Bone marrow (tissue), 2 donors: ENCODE results near the gene COL8A1.
"Not testable (repeated sequence)": the region's sequence is repeated elsewhere in the genome, so short reads cannot be mapped to it uniquely, and the experiment has no call there.

Experiments
- DNase-seq, 2 donors: peaks; one replicate each; lab custom pipeline; 2025; lab: John Stamatoyannopoulos, UW

The COL8A1 gene

GRCh38 chr3:99638167-99638948 is at the start of gene COL8A1:
TSS of gene COL8A1 (plus strand) at chr3:99638594. CDS start at chr3:99790683, 152,089 bp downstream.
- DNase-seq = no peak

GRCh38 chr3:99589168-99589567 is 49.2 kb upstream of the COL8A1 start:
- not testable (repeated sequence) for DNase-seq

GRCh38 chr3:99599894-99600293 is 38.5 kb upstream of the COL8A1 start:
- no peak for DNase-seq

- no peak for DNase-seq
Observed at GRCh38 chr3:99601515-99601914, 36.9 kb upstream of the COL8A1 start.

- DNase-seq = no peak
Observed at GRCh38 chr3:99602183-99602582, 36.2 kb upstream of the COL8A1 start.

- no peak for DNase-seq
Observed at GRCh38 chr3:99607151-99607550, 31.2 kb upstream of the COL8A1 start.

- no peak for DNase-seq
Observed at GRCh38 chr3:99614768-99615167, 23.6 kb upstream of the COL8A1 start.

GRCh38 chr3:99620077-99620767 is 18.2 kb upstream of the COL8A1 start:
- DNase-seq = no peak

GRCh38 chr3:99620976-99621375 is 17.4 kb upstream of the COL8A1 start:
- DNase-seq = no peak

- no peak for DNase-seq
Observed at GRCh38 chr3:99624496-99625236, 13.7 kb upstream of the COL8A1 start.

GRCh38 chr3:99625237-99625622 is 13.2 kb upstream of the COL8A1 start:
- DNase-seq = no peak

GRCh38 chr3:99625643-99626416 is 12.6 kb upstream of the COL8A1 start:
- DNase-seq = no peak

GRCh38 chr3:99626417-99626788 is 12.0 kb upstream of the COL8A1 start:
- no peak for DNase-seq

- DNase-seq = no peak
Observed at GRCh38 chr3:99627062-99627826, 11.2 kb upstream of the COL8A1 start.

- DNase-seq = no peak
Observed at GRCh38 chr3:99630815-99631214, 7.6 kb upstream of the COL8A1 start.

GRCh38 chr3:99633887-99634558 is 4.4 kb upstream of the COL8A1 start:
- DNase-seq = no peak

- DNase-seq = no peak
Observed at GRCh38 chr3:99634881-99635280, 3.5 kb upstream of the COL8A1 start.

- no peak for DNase-seq
Observed at GRCh38 chr3:99635348-99635747, 3.0 kb upstream of the COL8A1 start.

- DNase-seq = no peak
Observed at GRCh38 chr3:99637016-99637367, 1.4 kb upstream of the COL8A1 start.

- no peak for DNase-seq
Observed at GRCh38 chr3:99637368-99638111, 854 bp upstream of the COL8A1 start.
